ENCODE data around the gene MEIS1.

The MEIS1 gene

GRCh38 chr2:66445076-66445924 is 10.4 kb downstream of the MEIS1 start:
- DNase-seq, result no peak

DNA sequence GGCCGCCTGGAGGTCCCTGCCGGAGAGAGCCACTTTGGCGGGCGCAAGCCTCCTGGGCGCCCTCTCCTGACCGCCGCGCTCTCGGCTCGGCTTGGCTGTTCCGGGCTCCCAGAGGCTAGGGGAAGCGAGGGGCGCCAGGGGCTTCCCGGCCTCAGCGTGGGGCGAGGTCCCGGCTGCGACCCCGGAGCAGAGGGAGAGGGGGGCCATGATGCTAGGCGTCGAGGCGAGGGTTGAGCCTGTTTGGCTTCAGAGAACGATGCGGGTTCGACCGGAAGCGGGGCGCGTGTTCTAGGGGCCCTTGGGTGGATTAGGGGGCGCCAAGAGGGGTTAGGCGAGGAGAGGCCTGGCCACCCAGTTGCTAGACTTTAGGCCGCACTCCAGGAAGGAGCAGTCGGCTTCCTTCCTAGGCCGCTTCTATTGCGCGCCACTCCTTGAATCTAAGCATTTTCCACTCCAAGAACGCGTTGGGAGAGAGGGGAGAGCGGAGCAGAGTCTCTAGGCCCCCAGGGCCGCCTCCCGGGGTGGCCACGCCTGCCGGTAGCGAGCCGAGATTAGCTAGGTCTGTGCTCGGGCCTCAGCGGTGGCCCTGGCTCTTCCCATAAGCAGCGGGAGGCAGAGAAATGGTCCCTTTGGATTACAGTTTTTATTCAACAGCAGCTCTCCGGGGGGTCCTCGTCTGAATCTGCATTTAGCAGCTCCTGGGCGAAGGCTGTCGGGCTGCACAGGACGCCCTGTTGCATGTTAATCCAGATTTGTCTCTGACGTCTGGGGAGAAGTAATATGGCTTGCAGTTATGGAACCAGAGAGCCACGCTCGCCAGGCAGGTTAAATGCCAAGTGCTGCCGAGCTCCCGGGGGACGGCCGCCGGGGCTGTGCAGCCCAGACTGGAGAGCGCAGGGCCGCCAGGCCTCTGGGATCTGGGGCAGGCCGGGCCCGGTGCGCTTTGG is 11.3 kb downstream of the MEIS1 start:
- DNase-seq, result no peak

DNA sequence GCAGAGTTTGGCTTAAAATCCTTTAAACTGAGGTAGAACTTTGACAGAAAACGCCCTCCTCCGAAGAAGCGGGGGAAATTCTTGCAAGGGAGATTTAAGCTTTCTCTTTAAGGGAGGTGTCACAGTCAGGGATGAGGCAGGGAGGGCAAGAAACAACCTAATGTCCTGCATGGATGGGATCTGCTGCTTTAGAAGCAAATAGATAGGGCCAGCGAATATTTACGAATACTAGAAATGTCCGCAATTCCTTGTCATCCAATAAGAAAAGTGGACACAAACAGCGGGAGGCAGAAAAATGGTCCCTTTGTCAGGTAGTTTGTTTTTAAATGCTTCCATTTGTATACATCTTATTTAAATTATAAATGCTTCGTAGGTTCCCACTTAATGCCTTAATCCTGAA is 12.0 kb downstream of the MEIS1 start:
- DNase-seq, result no peak

- no peak for DNase-seq
Observed at GRCh38 chr2:66447677-66448076, 12.8 kb downstream of the MEIS1 start.

GRCh38 chr2:66448136-66448991 is 13.4 kb downstream of the MEIS1 start:
- DNase-seq, result no peak

DNA sequence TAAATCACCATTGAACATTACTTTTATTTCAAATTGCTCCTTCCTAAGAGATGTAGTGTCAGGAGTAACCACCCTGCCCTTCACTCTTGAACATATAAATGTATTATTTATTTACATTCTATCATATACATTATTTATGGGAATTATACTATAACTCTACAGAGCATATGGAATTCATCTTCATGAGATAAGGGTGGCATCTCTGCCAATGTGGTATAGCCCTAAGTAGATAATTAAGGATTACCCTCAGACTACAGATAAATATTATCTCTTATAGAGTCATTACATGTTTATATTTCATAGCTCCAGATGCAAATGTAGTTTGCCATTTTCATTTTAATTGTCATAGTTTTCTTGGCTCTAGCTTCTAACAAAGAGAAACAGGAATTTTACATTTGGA is 17.3 kb downstream of the MEIS1 start:
- no peak for DNase-seq

- DNase-seq, result no peak
Observed at GRCh38 chr2:66452917-66453316, 18.0 kb downstream of the MEIS1 start.

GRCh38 chr2:66455490-66455889 is 20.6 kb downstream of the MEIS1 start:
- DNase-seq, result no peak

DNA sequence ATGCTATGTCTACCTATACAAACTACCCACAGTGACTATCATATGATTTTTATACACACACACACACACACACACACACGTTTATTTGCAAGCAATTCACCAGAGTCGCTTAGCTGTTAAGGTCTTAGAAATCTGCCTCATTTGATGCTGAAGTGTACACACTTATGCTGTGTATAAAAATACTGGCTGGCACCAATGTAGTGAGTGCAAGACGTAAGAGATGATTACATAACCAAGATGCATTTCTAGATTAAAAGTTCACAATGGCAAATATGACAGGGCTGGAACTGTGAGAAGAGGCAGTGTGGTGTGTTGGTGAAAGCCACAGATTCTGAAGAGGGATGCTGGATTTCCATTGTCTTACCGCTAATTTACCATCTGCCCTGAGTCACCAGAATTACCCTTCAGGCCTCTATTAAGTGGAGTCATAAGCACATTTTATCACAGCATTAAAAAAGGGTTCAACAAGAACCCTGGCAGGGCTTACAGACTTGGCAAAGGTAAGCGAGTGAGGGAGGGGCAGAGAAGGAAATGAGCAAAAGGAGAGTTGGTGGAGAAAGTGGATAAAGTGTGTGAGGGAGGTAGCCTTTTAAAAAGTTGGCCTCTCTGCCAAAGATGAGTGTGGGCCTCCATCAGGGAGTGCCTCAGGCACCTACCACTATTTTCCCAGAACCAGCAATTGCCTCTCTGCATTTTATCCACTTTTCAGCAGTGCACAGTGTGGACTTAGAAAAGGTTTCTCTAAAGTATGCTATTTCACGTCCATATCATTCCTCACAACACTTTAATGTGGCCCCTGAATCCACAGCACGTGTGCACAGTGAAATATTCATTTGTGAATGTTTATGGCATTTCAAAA is 21.5 kb downstream of the MEIS1 start:
- DNase-seq, result no peak

- DNase-seq, result no peak
Observed at GRCh38 chr2:66457545-66457944, 22.6 kb downstream of the MEIS1 start.

DNA sequence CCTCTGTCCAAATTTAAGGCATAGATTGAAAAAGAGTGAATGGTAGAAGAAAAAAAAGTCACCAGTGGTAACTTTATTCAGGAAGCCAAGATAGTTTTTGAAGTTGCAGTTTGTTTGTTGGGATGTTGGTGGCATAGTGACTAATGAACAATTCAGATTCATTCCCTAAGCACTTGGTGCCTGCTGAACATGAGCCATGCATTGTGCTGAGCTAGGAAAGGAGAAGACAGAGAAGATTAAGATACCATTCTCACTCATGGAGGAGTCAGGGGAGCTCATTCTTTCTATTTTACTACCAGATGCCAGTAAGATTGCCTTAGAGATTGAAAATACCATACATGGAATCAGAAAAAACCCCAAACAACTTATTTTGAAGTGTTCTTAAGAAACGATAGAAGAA is 25.1 kb downstream of the MEIS1 start:
- DNase-seq, result no peak

DNA sequence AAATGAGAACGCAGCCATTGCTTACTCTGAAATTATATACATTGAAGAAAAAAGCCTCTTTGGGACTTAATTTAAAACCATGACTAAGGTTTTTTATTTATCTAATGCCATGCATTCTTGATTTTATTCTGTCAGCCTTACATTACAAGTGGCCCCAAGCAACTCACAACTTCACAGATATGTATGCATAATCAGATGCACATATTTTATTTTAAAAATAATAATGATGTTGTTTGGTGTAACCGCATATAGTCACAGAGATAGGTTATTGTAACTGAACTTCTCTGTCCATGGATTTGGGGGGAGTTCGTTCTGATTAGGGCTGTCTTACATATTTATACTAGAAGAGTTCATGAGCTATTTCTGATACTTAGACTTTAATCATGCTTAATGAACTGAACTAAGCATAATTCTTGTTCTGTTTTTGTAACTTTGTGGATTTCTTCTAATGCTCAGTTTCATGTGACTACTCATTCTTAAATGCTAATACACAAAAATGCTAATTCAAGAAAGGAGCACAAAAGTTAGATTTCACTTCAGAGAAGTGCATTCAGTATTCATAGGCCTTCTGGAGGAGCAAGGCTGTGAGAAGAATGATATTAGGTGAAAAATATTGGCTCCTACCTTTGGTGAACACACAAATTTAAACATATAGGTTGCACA is 26.2 kb downstream of the MEIS1 start:
- no peak for DNase-seq

DNA sequence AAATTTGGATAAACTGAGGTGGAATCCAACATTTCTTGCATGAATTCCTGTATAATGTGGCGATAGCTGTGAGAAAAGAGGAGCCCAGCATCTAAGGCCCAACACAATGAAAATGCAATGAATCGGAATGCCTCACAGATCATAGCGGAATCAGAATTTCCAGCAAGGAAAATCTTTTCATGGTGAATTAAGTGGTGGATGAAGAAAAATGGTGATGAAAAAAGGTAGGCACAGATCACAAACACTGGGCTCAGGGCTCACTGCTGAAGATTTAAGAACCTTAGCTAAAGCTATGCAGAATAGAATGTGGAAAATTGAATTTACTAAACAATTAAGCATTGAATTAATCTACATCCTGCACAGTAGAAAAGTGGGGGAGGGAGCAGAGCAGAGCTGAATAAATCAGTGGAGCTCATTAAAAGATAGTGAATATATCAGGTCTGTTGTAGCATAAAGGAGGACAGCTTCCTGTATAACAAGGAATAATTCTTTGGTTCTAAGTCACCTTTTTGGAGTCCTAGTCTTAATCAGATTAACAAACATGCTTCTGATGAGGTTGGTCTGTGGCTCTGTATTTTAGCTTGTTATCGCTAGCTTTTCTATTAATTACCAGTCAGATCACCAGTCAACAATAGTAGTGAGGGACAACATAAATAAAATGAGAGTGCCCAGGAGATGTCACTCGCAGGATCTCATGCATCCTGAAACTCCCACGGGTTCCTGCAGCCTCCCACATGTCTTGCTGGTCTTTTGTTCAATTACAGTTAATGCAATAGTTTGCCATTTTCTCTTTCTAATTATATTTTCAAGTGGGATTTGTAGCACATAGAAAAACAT is 27.0 kb downstream of the MEIS1 start:
- DNase-seq, result no peak

GRCh38 chr2:66462501-66462825 is 27.5 kb downstream of the MEIS1 start:
- DNase-seq, result no peak

GRCh38 chr2:66463206-66463755 is 28.4 kb downstream of the MEIS1 start:
- DNase-seq, result no peak

DNA sequence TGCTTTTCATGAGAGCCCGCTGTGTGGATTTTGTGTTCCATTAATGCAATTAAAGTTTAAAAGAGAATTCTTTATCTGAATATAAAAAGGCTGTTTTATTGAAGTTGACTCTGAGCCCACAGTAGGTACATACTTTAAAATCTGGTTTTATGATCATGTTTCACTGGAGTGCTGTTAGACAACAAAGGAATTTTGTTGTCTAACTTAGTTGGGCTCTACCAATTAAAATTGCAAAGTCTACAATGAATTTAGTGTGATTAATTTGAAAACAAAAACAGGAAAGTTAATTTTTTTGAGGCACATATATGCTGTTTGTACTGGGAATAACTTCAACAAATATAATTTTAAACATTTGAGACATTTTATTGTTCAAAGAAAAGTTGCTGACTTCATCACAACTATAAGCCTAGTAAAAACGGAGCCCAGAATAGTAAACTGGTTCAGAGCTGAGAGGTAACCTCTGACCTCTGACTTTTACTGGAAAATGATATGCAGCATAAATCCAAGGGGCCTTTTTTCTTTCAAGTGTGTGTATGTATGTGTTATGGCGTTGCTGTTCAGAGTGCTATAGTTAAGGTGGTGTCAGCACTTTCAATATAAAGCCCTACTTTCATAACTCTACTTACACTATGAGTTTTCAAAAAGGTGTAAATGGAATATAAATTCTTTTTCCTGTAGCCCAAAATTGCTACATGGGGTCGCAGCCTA is 30.2 kb downstream of the MEIS1 start:
- no peak for DNase-seq

DNA sequence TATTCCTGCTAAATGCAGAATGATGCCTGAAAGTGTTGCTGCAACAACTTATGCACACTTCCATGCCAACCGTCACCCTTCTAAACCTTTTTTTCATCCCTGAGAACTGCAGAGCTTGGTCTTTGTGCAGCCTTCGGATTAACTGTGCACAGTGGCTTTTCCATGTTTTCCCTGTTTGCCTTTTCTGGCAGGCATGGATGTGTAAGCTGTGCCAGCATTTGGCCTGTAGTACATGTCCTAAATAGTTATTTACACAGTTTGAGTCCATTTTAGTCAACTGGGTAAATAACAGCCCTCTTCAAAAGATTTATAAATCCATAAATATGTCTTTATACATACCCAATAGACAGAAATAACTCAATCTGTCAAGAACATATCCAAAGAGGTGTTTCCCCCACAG is 31.5 kb downstream of the MEIS1 start:
- DNase-seq, result no peak

DNA sequence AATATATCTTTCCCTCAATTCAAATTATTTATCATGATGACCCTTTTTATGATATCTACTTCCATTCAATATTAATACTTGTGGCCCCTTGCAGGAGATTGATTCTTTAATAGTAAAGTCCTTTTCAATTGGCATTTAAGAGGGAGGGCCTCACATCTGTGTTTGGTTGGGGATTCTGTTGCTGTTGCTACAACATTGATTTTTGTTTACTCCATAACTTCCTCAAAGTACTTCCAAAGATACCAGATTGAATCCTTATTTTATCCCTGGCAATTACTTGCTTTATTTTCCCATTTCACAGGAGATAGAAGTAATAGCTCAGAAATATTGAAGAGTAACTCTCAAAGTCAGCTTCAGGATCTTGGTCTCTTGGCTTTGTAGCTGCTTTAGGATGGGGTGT is 32.8 kb downstream of the MEIS1 start:
- DNase-seq, result no peak

DNA sequence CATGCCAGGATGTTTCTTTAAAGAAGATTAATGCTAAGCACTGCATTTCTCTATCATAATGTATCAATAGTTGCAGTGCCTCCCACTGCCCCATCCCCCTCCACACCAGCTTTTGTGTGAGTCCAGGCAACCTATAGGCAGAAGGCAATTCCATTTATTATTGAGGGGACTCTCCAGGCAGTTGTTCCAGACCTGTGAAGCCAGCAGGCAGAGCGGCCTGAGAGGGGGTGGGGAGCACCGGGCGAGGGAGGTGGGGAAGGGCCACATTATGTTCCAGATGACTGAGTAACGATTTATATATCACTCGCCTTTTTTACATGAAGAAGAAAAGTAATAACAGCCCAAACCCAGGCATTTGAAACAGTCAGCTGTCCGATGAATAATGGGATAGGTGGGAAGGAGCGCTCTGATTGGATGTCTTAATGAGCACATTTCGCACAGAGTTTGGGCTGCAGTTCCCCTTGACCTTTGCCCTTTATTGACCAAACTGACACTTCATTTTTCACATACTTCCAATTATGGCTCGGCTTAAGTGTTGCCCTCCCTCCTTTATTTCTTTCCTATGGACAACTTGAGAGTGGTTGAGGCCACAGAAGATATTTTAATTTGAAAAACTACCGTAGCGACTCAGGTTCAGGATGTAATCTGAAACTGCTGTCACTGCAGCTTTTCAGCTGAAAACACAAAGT is 34.4 kb downstream of the MEIS1 start:
- DNase-seq, result no peak
